ENCODE measurements around the gene UBAC1.

DNA sequence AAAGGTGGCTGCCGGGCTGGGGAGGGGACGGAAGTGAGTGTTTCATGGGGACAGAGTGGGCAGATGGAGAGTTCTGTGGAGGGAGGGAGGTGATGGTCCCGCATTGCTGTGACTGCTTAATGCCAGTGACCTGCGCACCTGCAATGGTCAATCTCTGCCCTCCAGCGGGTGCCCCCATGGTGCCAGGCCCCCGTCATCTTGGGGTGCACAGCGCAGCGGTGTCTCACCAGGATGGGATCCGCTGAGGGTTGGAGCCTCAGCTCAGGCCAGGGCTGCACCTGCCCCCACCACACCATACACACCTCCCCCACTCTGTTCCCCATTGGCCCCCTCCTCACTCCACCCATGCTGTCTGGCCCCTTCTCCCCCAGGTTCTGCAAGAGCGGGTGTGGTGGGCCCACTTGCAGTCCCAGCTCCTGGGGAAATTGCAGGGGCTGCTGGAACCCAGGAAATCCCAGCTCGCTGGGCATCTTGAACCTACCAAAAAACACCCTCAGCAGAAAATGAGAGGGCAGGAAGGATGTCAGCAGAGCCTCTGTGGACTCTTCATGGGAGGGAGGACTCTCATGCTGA, 41.8 kb downstream of the UBAC1 start:
- TF ChIP-seq, protein P1, sequence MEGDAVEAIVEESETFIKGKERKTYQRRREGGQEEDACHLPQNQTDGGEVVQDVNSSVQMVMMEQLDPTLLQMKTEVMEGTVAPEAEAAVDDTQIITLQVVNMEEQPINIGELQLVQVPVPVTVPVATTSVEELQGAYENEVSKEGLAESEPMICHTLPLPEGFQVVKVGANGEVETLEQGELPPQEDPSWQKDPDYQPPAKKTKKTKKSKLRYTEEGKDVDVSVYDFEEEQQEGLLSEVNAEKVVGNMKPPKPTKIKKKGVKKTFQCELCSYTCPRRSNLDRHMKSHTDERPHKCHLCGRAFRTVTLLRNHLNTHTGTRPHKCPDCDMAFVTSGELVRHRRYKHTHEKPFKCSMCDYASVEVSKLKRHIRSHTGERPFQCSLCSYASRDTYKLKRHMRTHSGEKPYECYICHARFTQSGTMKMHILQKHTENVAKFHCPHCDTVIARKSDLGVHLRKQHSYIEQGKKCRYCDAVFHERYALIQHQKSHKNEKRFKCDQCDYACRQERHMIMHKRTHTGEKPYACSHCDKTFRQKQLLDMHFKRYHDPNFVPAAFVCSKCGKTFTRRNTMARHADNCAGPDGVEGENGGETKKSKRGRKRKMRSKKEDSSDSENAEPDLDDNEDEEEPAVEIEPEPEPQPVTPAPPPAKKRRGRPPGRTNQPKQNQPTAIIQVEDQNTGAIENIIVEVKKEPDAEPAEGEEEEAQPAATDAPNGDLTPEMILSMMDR (optimal IDR thresholded peaks at IDR 0.05 in 1 of 3, IDR thresholded peaks at IDR 0.05 in 1 of 3, conservative IDR thresholded peaks at IDR 0.05 in 1 of 3; ENCODE audit: extremely low read depth in 1 of 3, insufficient read depth in 2 of 3, low read length in 3 of 3), result no peak
- TF ChIP-seq EZH2 (IDR thresholded peaks at IDR 0.05; ENCODE audit: low read length), result no peak
